Smooth muscle cell (in vitro differentiated cells): ENCODE data around the gene TNNI3K. TPM values are rescaled to one million over a fixed set of nuclear protein-coding genes. Genes with fewer than 3 reads are reported as not detected.

Experiments used
- DNase-seq: peaks from one replicate; lab custom pipeline; 2025; ENCODE audit not compliant: unreplicated experiment; lab: John Stamatoyannopoulos, UW
- H2AFZ ChIP-seq: fragments of 200-600 bp; sonication (generic); 2 replicates; pipeline ENCODE4 v1.6.0; 2016; ENCODE audit warnings: antibody characterized with exemption, low read depth, mild to moderate bottlenecking
- H3F3A ChIP-seq: fragments of 200-600 bp; sonication (generic); 2 replicates; pipeline ENCODE4 v1.6.0; 2017; ENCODE audit warnings: antibody characterized with exemption, low read depth
- H3K27ac ChIP-seq: fragments of 200-600 bp; sonication (generic); 2 replicates; pipeline ENCODE4 v1.5.1; 2016; ENCODE audit warnings: low read depth, mild to moderate bottlenecking
- H3K27me3 ChIP-seq: fragments of 200-600 bp; sonication (generic); 2 replicates; pipeline ENCODE4 v1.6.1; 2016; ENCODE audit warnings: low read depth, mild to moderate bottlenecking
- H3K36me3 ChIP-seq: fragments of 200-600 bp; sonication (generic); 2 replicates; pipeline ENCODE4 v1.5.1; 2016; ENCODE audit warnings: low read depth
- H3K4me1 ChIP-seq: fragments of 200-600 bp; sonication (generic); 2 replicates; pipeline ENCODE4 v1.5.1; 2016; ENCODE audit warnings: low read depth
- H3K4me2 ChIP-seq: fragments of 200-600 bp; sonication (generic); 2 replicates; pipeline ENCODE4 v1.6.0; 2016; ENCODE audit warnings: mild to moderate bottlenecking
- H3K4me3 ChIP-seq: fragments of 200-600 bp; sonication (generic); 2 replicates; pipeline ENCODE4 v1.5.1; 2016; ENCODE audit warnings: mild to moderate bottlenecking
- H3K79me2 ChIP-seq: fragments of 200-600 bp; sonication (generic); 2 replicates; pipeline ENCODE4 v1.6.0; 2016; ENCODE audit warnings: low read depth, mild to moderate bottlenecking
- H3K9ac ChIP-seq: fragments of 200-600 bp; sonication (generic); 2 replicates; pipeline ENCODE4 v1.6.0; 2016; ENCODE audit warnings: low read depth
- H3K9me3 ChIP-seq: fragments of 200-600 bp; sonication (generic); replicated peaks from 2 replicates; pipeline ENCODE4 v1.5.1; 2016; ENCODE audit warnings: low read depth
- H4K20me1 ChIP-seq: fragments of 200-600 bp; sonication (generic); 2 replicates; pipeline ENCODE4 v1.6.0; 2016; ENCODE audit warnings: low read depth
- CTCF ChIP-seq: fragments of 200-600 bp; sonication (generic); IDR thresholded peaks from 2 replicates; pipeline ENCODE4 v1.5.1; 2017; ENCODE audit warnings: borderline replicate concordance, mild to moderate bottlenecking, antibody characterized with exemption; ENCODE audit not compliant: insufficient read depth, poor library complexity, severe bottlenecking
- WGBS: methylation state at CpG from one replicate; pipeline ENCODE4 v1.1.7; 2016; ENCODE audit warnings: low lambda C conversion rate; 5-methylcytosine and 5-hydroxymethylcytosine counted together
- polyA plus RNA-seq: library from polyadenylated mRNA; unstranded; fragments of >200 nt; fragmentation: Nextera tagmentation; extraction: Ambion mirVana; gene quantifications from 2 replicates; pipeline ENCODE4 v1.2.1, GENCODE V29; 2016
- total RNA-seq: library from RNA; depleted of rRNA; stranded (reverse); fragments of >200 nt; gene quantifications from 2 replicates; pipeline ENCODE4 v1.2.3, GENCODE V29; 2014

The TNNI3K gene
- total and polyA plus RNA-seq, 2 experiments from 2014 or later: 0.55 to 9.6 TPM

- Histone ChIP-seq H3F3A (no peaks in the 10 kb centered on the region), H3K9ac (no peak overlapping the region), H3K4me1 (no peaks in the 10 kb centered on the region), H3K27ac (no peak overlapping the region), H4K20me1 (no peaks in the 10 kb centered on the region), H3K36me3 (no peaks in the 10 kb centered on the region), H3K27me3 (peaks cover 3% of the 10 kb centered on the region), H2AFZ (no peak overlapping the region), H3K9me3 (no peaks in the 10 kb centered on the region), H3K79me2 (no peaks in the 10 kb centered on the region), H3K4me2 (no peak overlapping the region), H3K4me3 (no peak overlapping the region)
- DNase-seq: no peak
- TF ChIP-seq CTCF: no peak
- WGBS: 83% methylated on average over 2 of the region's 2 CpGs
These were observed 243.8 kb downstream of the TNNI3K start for GRCh38 chr1:74478979-74479378.

- WGBS: 61% methylated on average over 6 of the region's 6 CpGs
- H3K4me3 ChIP-seq: no peak overlapping the region
- no peaks in the 10 kb centered on the region for H3K36me3 ChIP-seq
- H3K9ac ChIP-seq: no peak overlapping the region
- H3K79me2 ChIP-seq: no peaks in the 10 kb centered on the region
- H3F3A ChIP-seq: no peaks in the 10 kb centered on the region
- peaks cover 3% of the 10 kb centered on the region for H3K27me3 ChIP-seq
- TF ChIP-seq CTCF: no peak
- no peak overlapping the region for H3K4me2 ChIP-seq
- DNase-seq: no peak
- no peaks in the 10 kb centered on the region for H4K20me1 ChIP-seq
- H3K9me3 ChIP-seq: no peaks in the 10 kb centered on the region
- no peak overlapping the region for H2AFZ ChIP-seq
- H3K4me1 ChIP-seq: no peaks in the 10 kb centered on the region
- H3K27ac ChIP-seq: no peak overlapping the region
These were observed 244.9 kb downstream of the TNNI3K start for GRCh38 chr1:74480068-74480467.

GRCh38 chr1:74481607-74482006 is 246.4 kb downstream of the TNNI3K start:
- H2AFZ ChIP-seq: no peak overlapping the region
- no peaks in the 10 kb centered on the region for H3K79me2 ChIP-seq
- no peaks in the 10 kb centered on the region for H3K4me1 ChIP-seq
- WGBS: 75% methylated on average over 3 of the region's 3 CpGs
- no peaks in the 10 kb centered on the region for H3K36me3 ChIP-seq
- H3K4me2 ChIP-seq: no peak overlapping the region
- no peaks in the 10 kb centered on the region for H4K20me1 ChIP-seq
- H3K27me3 ChIP-seq: peaks cover 3% of the 10 kb centered on the region
- H3K9ac ChIP-seq: no peak overlapping the region
- H3K27ac ChIP-seq: no peak overlapping the region
- no peaks in the 10 kb centered on the region for H3F3A ChIP-seq
- TF ChIP-seq CTCF: no peak
- no peak overlapping the region for H3K4me3 ChIP-seq
- DNase-seq: no peak
- H3K9me3 ChIP-seq: no peaks in the 10 kb centered on the region

- H4K20me1 ChIP-seq: no peaks in the 10 kb centered on the region
- no peaks in the 10 kb centered on the region for H3K9me3 ChIP-seq
- no peak for TF ChIP-seq CTCF
- no peak overlapping the region for H3K4me2 ChIP-seq
- WGBS: 84% methylated on average over 3 of the region's 3 CpGs
- H3K36me3 ChIP-seq: no peaks in the 10 kb centered on the region
- H3K79me2 ChIP-seq: no peaks in the 10 kb centered on the region
- no peak for DNase-seq
- H3K27me3 ChIP-seq: no peaks in the 10 kb centered on the region
- H3K4me1 ChIP-seq: no peaks in the 10 kb centered on the region
- H2AFZ ChIP-seq: no peak overlapping the region
- no peak overlapping the region for H3K9ac ChIP-seq
- no peak overlapping the region for H3K27ac ChIP-seq
- no peak overlapping the region for H3K4me3 ChIP-seq
- H3F3A ChIP-seq: no peaks in the 10 kb centered on the region
These were observed 250.4 kb downstream of the TNNI3K start for GRCh38 chr1:74485622-74486021.
